ENCODE data around the gene PIK3C2G.
"Not testable (repeated sequence)": the region's sequence is repeated elsewhere in the genome, so short reads cannot be mapped to it uniquely, and the experiment has no call there.

Gene PIK3C2G

GRCh38 chr12:18261273-18261672 is at the start of gene PIK3C2G:
TSS of gene PIK3C2G (plus strand) at chr12:18261518. CDS start at chr12:18282082, 20,564 bp downstream.
- no peak for DNase-seq

- DNase-seq = no peak
Measured at GRCh38 chr12:18217966-18218365, 43.4 kb upstream of the PIK3C2G start.

- no peak for DNase-seq
Measured at GRCh38 chr12:18221726-18222125, 39.6 kb upstream of the PIK3C2G start.

- DNase-seq = no peak
Measured at GRCh38 chr12:18222699-18223098, 38.6 kb upstream of the PIK3C2G start.

GRCh38 chr12:18224745-18225144 is 36.6 kb upstream of the PIK3C2G start:
- no peak for DNase-seq

GRCh38 chr12:18239526-18239925 is 21.8 kb upstream of the PIK3C2G start:
- DNase-seq = no peak

GRCh38 chr12:18242380-18243089 is 18.8 kb upstream of the PIK3C2G start:
- DNase-seq = no peak

- DNase-seq = no peak
Measured at GRCh38 chr12:18243238-18243637, 18.1 kb upstream of the PIK3C2G start.

- no peak for DNase-seq
Measured at GRCh38 chr12:18246066-18246465, 15.3 kb upstream of the PIK3C2G start.

- peak; percentile 29 for DNase-seq
Measured at GRCh38 chr12:18250313-18250916, 10.9 kb upstream of the PIK3C2G start.

- DNase-seq = no peak
Measured at GRCh38 chr12:18254081-18254480, 7.2 kb upstream of the PIK3C2G start.

- DNase-seq = not testable (repeated sequence)
Measured at GRCh38 chr12:18255004-18255403, 6.3 kb upstream of the PIK3C2G start.

GRCh38 chr12:18257251-18257650 is 4.1 kb upstream of the PIK3C2G start:
- no peak for DNase-seq

- DNase-seq = no peak
Measured at GRCh38 chr12:18258929-18259328, 2.4 kb upstream of the PIK3C2G start.

- DNase-seq = no peak
Measured at GRCh38 chr12:18259906-18260682, 1.2 kb upstream of the PIK3C2G start.

GRCh38 chr12:18261906-18262305 is 588 bp downstream of the PIK3C2G start:
- no peak for DNase-seq

GRCh38 chr12:18262514-18262913 is 1.2 kb downstream of the PIK3C2G start:
- no peak for DNase-seq

- no peak for DNase-seq
Measured at GRCh38 chr12:18264581-18265075, 3.3 kb downstream of the PIK3C2G start.

GRCh38 chr12:18267427-18268099 is 6.2 kb downstream of the PIK3C2G start:
- no peak for DNase-seq

- DNase-seq = no peak
Measured at GRCh38 chr12:18270958-18271460, 9.7 kb downstream of the PIK3C2G start.

- DNase-seq = no peak
Measured at GRCh38 chr12:18275981-18276380, 14.7 kb downstream of the PIK3C2G start.

GRCh38 chr12:18277196-18277595 is 15.9 kb downstream of the PIK3C2G start:
- DNase-seq = no peak

GRCh38 chr12:18280728-18281127 is 19.4 kb downstream of the PIK3C2G start:
- DNase-seq = no peak
